ENCODE measurements around the gene DEFB110. TPM values are rescaled to one million over a fixed set of nuclear protein-coding genes. Genes with fewer than 3 reads are reported as not detected.

DEFB110 gene
- polyA plus RNA-seq, 1 experiment, result not detected

GRCh38 chr6:50003139-50003538 lies 18.7 kb downstream of the DEFB110 start:
- Histone ChIP-seq H3K4me3 (ENCODE audit: low read depth, low read length) (no peak overlapping the region), H3K36me3 (ENCODE audit: control insufficient read depth, insufficient read depth, low read length) (no peaks in the 10 kb centered on the region), H3K27me3 (ENCODE audit: control insufficient read depth, insufficient read depth, low read length) (no peaks in the 10 kb centered on the region)
- TF ChIP-seq CTCF (IDR thresholded peaks at IDR 0.05; ENCODE audit: insufficient read depth, low read depth, low read length), result no peak
- POLR2A ChIA-PET, result no interaction called here
- no peak for DNase-seq (ENCODE audit: low read depth)
- CTCF ChIA-PET, result no interaction called here

- CTCF ChIA-PET, result no interaction called here
- no peak for TF ChIP-seq CTCF (IDR thresholded peaks at IDR 0.05; ENCODE audit: insufficient read depth, low read depth, low read length)
- H3K4me3 ChIP-seq (ENCODE audit: low read depth, low read length), result no peak overlapping the region
- no peaks in the 10 kb centered on the region for H3K27me3 ChIP-seq (ENCODE audit: control insufficient read depth, insufficient read depth, low read length)
- DNase-seq (ENCODE audit: low read depth), result no peak
- no peaks in the 10 kb centered on the region for H3K36me3 ChIP-seq (ENCODE audit: control insufficient read depth, insufficient read depth, low read length)
- POLR2A ChIA-PET, result no interaction called here
These were observed 26.5 kb downstream of the DEFB110 start for GRCh38 chr6:49995278-49995677.

GRCh38 chr6:49988900-49989299 lies 32.9 kb downstream of the DEFB110 start:
- Histone ChIP-seq H3K27me3 (ENCODE audit: control insufficient read depth, insufficient read depth, low read length) (no peaks in the 10 kb centered on the region), H3K36me3 (ENCODE audit: control insufficient read depth, insufficient read depth, low read length) (no peaks in the 10 kb centered on the region), H3K4me3 (ENCODE audit: low read depth, low read length) (no peak overlapping the region)
- ChIA-PET POLR2A (no interaction called here), CTCF (no interaction called here)
- DNase-seq (ENCODE audit: low read depth), result no peak
- no peak for TF ChIP-seq CTCF (IDR thresholded peaks at IDR 0.05; ENCODE audit: insufficient read depth, low read depth, low read length)

- DNase-seq (ENCODE audit: low read depth), result no peak
- Histone ChIP-seq H3K27me3 (ENCODE audit: control insufficient read depth, insufficient read depth, low read length) (no peaks in the 10 kb centered on the region), H3K4me3 (ENCODE audit: low read depth, low read length) (no peak overlapping the region), H3K36me3 (ENCODE audit: control insufficient read depth, insufficient read depth, low read length) (no peaks in the 10 kb centered on the region)
- no peak for TF ChIP-seq CTCF (IDR thresholded peaks at IDR 0.05; ENCODE audit: insufficient read depth, low read depth, low read length)
- CTCF ChIA-PET, result no interaction called here
- POLR2A ChIA-PET, result no interaction called here
These were observed 34.0 kb downstream of the DEFB110 start for GRCh38 chr6:49987749-49988148.

GRCh38 chr6:49986551-49986950 lies 35.2 kb downstream of the DEFB110 start:
- Histone ChIP-seq H3K4me3 (ENCODE audit: low read depth, low read length) (no peak overlapping the region), H3K36me3 (ENCODE audit: control insufficient read depth, insufficient read depth, low read length) (no peaks in the 10 kb centered on the region), H3K27me3 (ENCODE audit: control insufficient read depth, insufficient read depth, low read length) (no peaks in the 10 kb centered on the region)
- CTCF ChIA-PET, result no interaction called here
- no peak for DNase-seq (ENCODE audit: low read depth)
- POLR2A ChIA-PET, result no interaction called here
- TF ChIP-seq CTCF (IDR thresholded peaks at IDR 0.05; ENCODE audit: insufficient read depth, low read depth, low read length), result no peak
